Gastroesophageal sphincter (tissue), 4 donors: ENCODE results near the gene MLEC. TPM values are rescaled to one million over a fixed set of nuclear protein-coding genes. Genes with fewer than 3 reads are reported as not detected.

Experiments
- ATAC-seq: fragments of 150-250 bp; one replicate; pipeline ENCODE4 v1.9.1; 2016; ENCODE audit warnings: mild to moderate bottlenecking, moderate library complexity
- H3K27ac ChIP-seq, 4 donors: fragments of 200-600 bp; sonication (generic) in 3 of 4; 1 replicate in 3 of 4; 2 replicates in 1 of 4; pipeline ENCODE4 v1.5.1; 2016 to 2019
- H3K27me3 ChIP-seq: fragments of 200-600 bp; sonication (generic); one replicate; pipeline ENCODE4 v1.5.1; 2019
- H3K36me3 ChIP-seq, 2 donors: fragments of 200-600 bp; sonication (generic); one replicate each; pipeline ENCODE4 v1.5.1; 2019; ENCODE audit warnings: control low read depth in 1 of 2
- H3K4me1 ChIP-seq, 3 donors: fragments of 200-600 bp; sonication (generic); 1 replicate in 2 of 3; 2 replicates in 1 of 3; pipeline ENCODE4 v1.5.1; 2016 to 2019; ENCODE audit warnings: control low read depth in 2 of 3
- H3K4me3 ChIP-seq, 2 donors: fragments of 200-600 bp; sonication (generic); one replicate each; pipeline ENCODE4 v1.5.1; 2019; ENCODE audit warnings: mild to moderate bottlenecking in 1 of 2, moderate library complexity in 1 of 2
- H3K9me3 ChIP-seq, 3 donors: fragments of 200-600 bp; sonication (generic); one replicate each; pipeline ENCODE4 v1.5.1; 2017 to 2019; ENCODE audit warnings: control low read depth in 2 of 3
- EP300 ChIP-seq: sonication (generic); formaldehyde crosslinking; IDR thresholded peaks from one replicate; pipeline ENCODE4 v1.6.1; 2017; ENCODE audit warnings: antibody characterized with exemption, mild to moderate bottlenecking
- POLR2A ChIP-seq, 2 donors: fragments of 450-650 bp; IDR thresholded peaks; one replicate each; pipeline ENCODE4 v1.6.1; 2017; ENCODE audit warnings: antibody characterized with exemption in 2 of 2, mild to moderate bottlenecking in 2 of 2, moderate library complexity in 1 of 2
- POLR2AphosphoS5 ChIP-seq: sonication (generic); formaldehyde crosslinking; IDR thresholded peaks from one replicate; pipeline ENCODE4 v1.6.1; 2017; ENCODE audit warnings: antibody characterized with exemption
- WGBS, 2 donors: methylation state at CpG; one replicate each; pipeline ENCODE4 v1.1.5; 2018; ENCODE audit warnings: low coverage in 1 of 2; 5-methylcytosine and 5-hydroxymethylcytosine counted together
- total RNA-seq, 4 donors: library from RNA; depleted of rRNA; stranded (reverse); fragments of >200 nt; gene quantifications; one replicate each; pipeline ENCODE4 v1.1.0, GENCODE V29; 2016
- TF ChIP-seq, protein P1 (sequence below), 4 experiments: fragments of 200-600 bp in 2 of 4; fragments of 450-650 bp in 2 of 4; sonication (generic) in 1 of 4; IDR thresholded peaks; one replicate each; pipeline ENCODE4 v1.5.1; 2017 to 2019; ENCODE audit warnings: antibody characterized with exemption in 4 of 4, mild to moderate bottlenecking in 2 of 4, moderate library complexity in 2 of 4

MLEC gene
- total RNA-seq, 4 donors from 2014 or later = 41.5 to 82.3 (median 56.9) TPM

DNA sequence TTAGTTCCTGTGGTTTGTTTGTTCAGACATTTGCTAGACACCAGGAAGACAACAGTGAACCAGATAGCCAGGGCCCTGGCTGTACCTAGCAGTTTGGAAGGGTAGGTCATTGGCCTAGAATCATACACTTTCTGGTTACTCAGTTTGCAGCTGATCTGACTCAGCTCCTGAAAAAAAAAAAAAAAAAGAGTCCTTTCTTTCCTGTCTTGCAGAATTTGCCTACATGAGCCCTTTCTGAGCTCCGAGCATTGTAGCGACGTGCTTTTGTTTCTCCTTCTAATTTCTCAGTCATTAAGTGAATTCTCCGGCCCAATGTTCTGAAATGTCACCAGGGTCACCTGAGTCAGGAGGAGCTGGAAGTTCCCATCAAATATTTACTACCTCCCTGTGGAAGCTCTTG, 44.1 kb upstream of the MLEC start:
- Histone ChIP-seq H3K4me3 (no peak overlapping the region), H3K27me3 (peaks cover 77% of the 10 kb centered on the region), H3K27ac (no peak overlapping the region), H3K4me1 (peaks cover 0 to 28% (median 12%) of the 10 kb centered on the region in 3 donors), H3K36me3 (no peaks in the 10 kb centered on the region), H3K9me3 (no peaks in the 10 kb centered on the region)
- TF ChIP-seq EP300 = no peak
- no peak for TF ChIP-seq POLR2AphosphoS5
- TF ChIP-seq, protein P1, sequence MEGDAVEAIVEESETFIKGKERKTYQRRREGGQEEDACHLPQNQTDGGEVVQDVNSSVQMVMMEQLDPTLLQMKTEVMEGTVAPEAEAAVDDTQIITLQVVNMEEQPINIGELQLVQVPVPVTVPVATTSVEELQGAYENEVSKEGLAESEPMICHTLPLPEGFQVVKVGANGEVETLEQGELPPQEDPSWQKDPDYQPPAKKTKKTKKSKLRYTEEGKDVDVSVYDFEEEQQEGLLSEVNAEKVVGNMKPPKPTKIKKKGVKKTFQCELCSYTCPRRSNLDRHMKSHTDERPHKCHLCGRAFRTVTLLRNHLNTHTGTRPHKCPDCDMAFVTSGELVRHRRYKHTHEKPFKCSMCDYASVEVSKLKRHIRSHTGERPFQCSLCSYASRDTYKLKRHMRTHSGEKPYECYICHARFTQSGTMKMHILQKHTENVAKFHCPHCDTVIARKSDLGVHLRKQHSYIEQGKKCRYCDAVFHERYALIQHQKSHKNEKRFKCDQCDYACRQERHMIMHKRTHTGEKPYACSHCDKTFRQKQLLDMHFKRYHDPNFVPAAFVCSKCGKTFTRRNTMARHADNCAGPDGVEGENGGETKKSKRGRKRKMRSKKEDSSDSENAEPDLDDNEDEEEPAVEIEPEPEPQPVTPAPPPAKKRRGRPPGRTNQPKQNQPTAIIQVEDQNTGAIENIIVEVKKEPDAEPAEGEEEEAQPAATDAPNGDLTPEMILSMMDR (IDR thresholded peaks at IDR 0.05) = no peak
- TF ChIP-seq POLR2A (IDR thresholded peaks at IDR 0.05) = no peak
- 69 to 82% methylated on average over 2 to 4 of the region's 4 CpGs for WGBS, 2 donors
- no peak for ATAC-seq

DNA sequence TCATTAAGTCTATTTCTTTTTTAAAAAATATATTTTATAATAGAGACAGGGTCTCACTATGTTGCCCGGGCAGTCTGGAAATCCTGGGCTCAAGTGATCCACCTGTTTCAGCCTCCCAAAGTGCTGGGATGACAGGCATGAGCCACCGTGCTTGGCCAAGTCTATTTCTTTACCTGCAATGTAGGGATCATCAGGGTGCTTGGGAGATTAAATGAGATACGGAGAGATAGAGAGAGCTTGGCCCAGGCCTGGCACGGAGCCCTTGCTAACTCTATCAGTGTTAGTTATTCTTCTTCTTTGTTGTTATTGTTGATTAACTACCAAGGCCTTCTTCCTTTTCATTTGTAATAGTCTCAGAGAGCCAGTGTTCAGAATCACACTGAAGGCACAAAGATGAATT, 43.4 kb upstream of the MLEC start:
- no peak for TF ChIP-seq EP300
- peaks cover 76% of the 10 kb centered on the region for H3K27me3 ChIP-seq
- H3K9me3 ChIP-seq = no peaks in the 10 kb centered on the region
- no peak for ATAC-seq
- H3K4me3 ChIP-seq = no peak overlapping the region
- no peak overlapping the region for H3K27ac ChIP-seq
- H3K36me3 ChIP-seq = no peaks in the 10 kb centered on the region
- peaks cover 0 to 33% (median 12%) of the 10 kb centered on the region in 3 donors for H3K4me1 ChIP-seq
- WGBS, 2 donors = 78 to 88% methylated on average over 3 to 4 of the region's 4 CpGs

DNA sequence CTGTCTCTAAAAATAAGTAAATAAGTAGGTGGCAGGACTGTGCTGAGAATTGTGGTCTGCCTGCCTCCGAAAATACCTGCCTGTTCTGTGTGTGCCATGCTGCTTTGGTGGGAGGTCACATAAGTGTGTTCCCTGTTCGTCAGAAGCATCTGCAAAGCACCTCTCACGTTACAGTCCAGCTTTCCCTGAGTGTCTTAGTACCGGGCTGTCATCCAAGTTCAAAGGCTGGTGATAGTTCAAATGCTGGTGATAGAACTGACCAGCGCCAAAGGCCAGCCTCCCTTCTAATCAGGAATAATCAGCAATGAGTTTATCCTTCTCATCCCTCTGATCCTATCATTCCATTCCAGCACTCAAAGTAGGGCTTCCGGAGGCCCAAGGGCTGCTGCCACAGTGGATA, 40.9 kb upstream of the MLEC start:
- ATAC-seq = no peak
- no peaks in the 10 kb centered on the region for H3K36me3 ChIP-seq
- no peak overlapping the region for H3K4me3 ChIP-seq
- peaks cover 0 to 42% (median 19%) of the 10 kb centered on the region in 3 donors for H3K4me1 ChIP-seq
- TF ChIP-seq POLR2AphosphoS5 (no peak), EP300 (no peak), POLR2A (IDR thresholded peaks at IDR 0.05) (no peak)
- peaks cover 51% of the 10 kb centered on the region for H3K27me3 ChIP-seq
- H3K9me3 ChIP-seq = no peaks in the 10 kb centered on the region
- H3K27ac ChIP-seq = no peak overlapping the region
- 66 to 100% methylated on average over 1 to 3 of the region's 6 CpGs for WGBS, 2 donors

DNA sequence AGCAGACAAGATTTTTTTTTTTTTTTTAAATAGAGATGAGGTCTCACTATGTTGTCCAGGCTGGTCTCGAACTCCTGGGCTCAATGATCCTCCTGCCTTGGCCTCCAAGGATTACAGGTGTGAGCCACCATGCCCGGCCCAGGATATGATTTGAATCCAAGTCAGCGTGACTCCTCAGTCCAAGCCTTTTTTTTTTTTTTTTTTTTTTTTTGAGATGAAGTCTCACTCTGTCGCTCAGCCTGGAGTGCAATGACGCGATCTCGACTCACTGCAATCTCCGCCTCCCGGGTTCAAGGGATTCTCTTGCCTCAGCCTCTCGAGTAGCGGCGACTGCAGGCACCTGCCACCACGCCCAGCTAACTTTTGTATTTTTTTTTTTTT, 39.6 kb upstream of the MLEC start:
- no peak for ATAC-seq
- no peaks in the 10 kb centered on the region for H3K9me3 ChIP-seq
- peaks cover 0 to 43% (median 13%) of the 10 kb centered on the region in 3 donors for H3K4me1 ChIP-seq
- TF ChIP-seq, protein P1 (IDR thresholded peaks at IDR 0.05) = no peak
- TF ChIP-seq EP300 = no peak
- no peak for TF ChIP-seq POLR2AphosphoS5
- no peak for TF ChIP-seq POLR2A (IDR thresholded peaks at IDR 0.05)
- no peaks in the 10 kb centered on the region for H3K36me3 ChIP-seq
- 69 to 73% methylated on average over 2 to 6 of the region's 13 CpGs for WGBS, 2 donors
- no peak overlapping the region for H3K4me3 ChIP-seq
- peaks cover 38% of the 10 kb centered on the region for H3K27me3 ChIP-seq
- no peak overlapping the region for H3K27ac ChIP-seq

DNA sequence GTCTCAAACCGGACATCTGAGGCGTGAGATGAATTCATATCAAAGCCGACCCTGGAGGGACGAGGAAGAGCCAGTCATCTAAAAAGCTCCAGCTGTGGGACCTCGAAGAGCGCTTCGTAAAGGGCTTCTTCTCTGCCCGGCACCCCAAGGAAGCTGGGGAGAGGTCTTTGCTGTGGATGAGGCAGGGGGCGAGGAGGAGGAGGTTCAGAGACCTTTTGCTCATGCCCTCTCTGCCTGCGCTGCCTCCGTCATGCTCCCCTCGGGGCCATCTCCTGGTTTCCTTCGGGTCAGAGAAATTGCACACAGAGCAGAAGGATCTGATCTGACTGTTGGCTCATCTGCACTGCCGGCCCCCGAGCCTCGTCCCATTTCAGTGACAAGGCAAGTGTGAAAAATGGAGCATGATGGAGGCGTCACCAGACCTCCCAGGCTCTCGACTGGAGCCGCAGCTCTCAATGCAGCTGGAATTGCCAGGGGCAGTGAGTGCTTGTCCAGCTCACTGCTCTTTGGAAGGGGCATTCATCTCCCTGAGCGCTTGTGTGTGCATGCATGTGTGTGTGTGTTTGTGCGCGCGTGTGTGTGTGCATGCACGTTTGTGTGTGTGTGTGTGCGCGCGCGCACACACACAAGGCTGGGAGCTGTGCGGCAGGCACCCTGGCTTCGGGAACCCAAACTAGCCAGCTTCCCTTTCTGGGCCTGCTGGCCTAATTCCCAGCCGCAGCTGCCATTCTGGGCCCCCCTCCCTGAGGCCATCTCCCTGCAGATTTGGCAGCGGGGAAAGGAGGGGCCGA, 37.3 kb upstream of the MLEC start:
- WGBS, 2 donors = 6 to 7% methylated on average over 5 to 7 of the region's 33 CpGs
- Histone ChIP-seq H3K36me3 (no peaks in the 10 kb centered on the region), H3K27ac (peak overlapping the region in 3 of 4 donors; percentile 59 to 83 (median 83)), H3K4me3 (peak overlapping the region; percentile 10 to 40), H3K27me3 (peaks cover 15% of the 10 kb centered on the region), H3K9me3 (no peaks in the 10 kb centered on the region), H3K4me1 (peaks cover 0 to 56% (median 15%) of the 10 kb centered on the region in 3 donors)
- no peak for ATAC-seq
- TF ChIP-seq POLR2A (IDR thresholded peaks at IDR 0.05) = no peak
- TF ChIP-seq, protein P1 (IDR thresholded peaks at IDR 0.05) = peak in 1 of 4 experiments; percentile 18

DNA sequence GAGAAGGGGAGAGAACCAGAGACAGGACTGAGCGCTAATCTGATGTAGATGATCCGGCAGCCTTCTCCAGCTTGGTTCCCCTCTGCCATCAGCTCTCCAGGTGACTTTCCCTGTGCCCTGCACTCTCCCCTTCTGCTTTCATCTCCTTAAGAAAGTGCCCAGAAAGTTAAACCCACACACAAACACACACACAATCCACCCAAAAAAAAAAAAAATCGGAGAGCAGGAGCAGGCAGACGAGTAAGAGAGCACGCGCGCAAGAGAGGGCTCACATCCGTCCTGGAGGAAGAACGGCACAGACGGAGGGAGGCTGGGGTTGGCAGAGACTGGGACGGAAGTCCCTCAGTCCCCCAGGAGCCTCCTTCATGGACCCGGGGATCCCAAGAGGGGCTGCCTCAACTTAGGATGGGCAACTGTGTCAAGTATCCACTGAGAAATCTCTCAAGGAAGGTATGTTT, 36.7 kb upstream of the MLEC start:
- Histone ChIP-seq H3K27me3 (peaks cover 9% of the 10 kb centered on the region), H3K4me3 (peak overlapping the region in 1 of 2 donors; percentile 40), H3K4me1 (peaks cover 0 to 61% (median 22%) of the 10 kb centered on the region in 3 donors), H3K36me3 (no peaks in the 10 kb centered on the region), H3K9me3 (no peaks in the 10 kb centered on the region), H3K27ac (peak overlapping the region in 3 of 4 donors; percentile 59 to 83 (median 83))
- 62 to 65% methylated on average over 4 to 7 of the region's 12 CpGs for WGBS, 2 donors
- TF ChIP-seq EP300 (no peak), POLR2A (IDR thresholded peaks at IDR 0.05) (no peak), POLR2AphosphoS5 (no peak)
- TF ChIP-seq, protein P1 (IDR thresholded peaks at IDR 0.05) = no peak
- no peak for ATAC-seq
